ENCODE data around the gene NHSL2.
A peak's percentile ranks its signal among the peaks of the same experiment; 100 is the strongest.

The NHSL2 gene

GRCh38 chrX:72018277-72019112 lies 107.8 kb downstream of the NHSL2 start:
- DNase-seq (ENCODE audit: low read depth in 2 of 2): peak; percentile 62 to 68

- no peak for DNase-seq (ENCODE audit: low read depth in 2 of 2)
Measured at GRCh38 chrX:72019487-72019886, 108.8 kb downstream of the NHSL2 start.

GRCh38 chrX:72020204-72020603 lies 109.6 kb downstream of the NHSL2 start:
- DNase-seq (ENCODE audit: low read depth in 2 of 2): no peak

GRCh38 chrX:72020788-72021187 lies 110.1 kb downstream of the NHSL2 start:
- DNase-seq (ENCODE audit: low read depth in 2 of 2): no peak

GRCh38 chrX:72021975-72022374 lies 111.3 kb downstream of the NHSL2 start:
- DNase-seq (ENCODE audit: low read depth in 2 of 2): no peak

- no peak for DNase-seq (ENCODE audit: low read depth in 2 of 2)
Measured at GRCh38 chrX:72023071-72023470, 112.4 kb downstream of the NHSL2 start.

- no peak for DNase-seq (ENCODE audit: low read depth in 2 of 2)
Measured at GRCh38 chrX:72025236-72025770, 114.7 kb downstream of the NHSL2 start.

GRCh38 chrX:72026341-72027023 lies 115.8 kb downstream of the NHSL2 start:
- no peak for DNase-seq (ENCODE audit: low read depth in 2 of 2)

- DNase-seq (ENCODE audit: low read depth in 2 of 2): no peak
Measured at GRCh38 chrX:72027024-72027913, 116.6 kb downstream of the NHSL2 start.

GRCh38 chrX:72027914-72028307 lies 117.3 kb downstream of the NHSL2 start:
- DNase-seq (ENCODE audit: low read depth in 2 of 2): no peak

GRCh38 chrX:72028701-72029470 lies 118.2 kb downstream of the NHSL2 start:
- DNase-seq (ENCODE audit: low read depth in 2 of 2): no peak

GRCh38 chrX:72029483-72030411 lies 119.1 kb downstream of the NHSL2 start:
- DNase-seq (ENCODE audit: low read depth in 2 of 2): no peak

- no peak for DNase-seq (ENCODE audit: low read depth in 2 of 2)
Measured at GRCh38 chrX:72030431-72030830, 119.8 kb downstream of the NHSL2 start.

GRCh38 chrX:72031118-72031517 lies 120.5 kb downstream of the NHSL2 start:
- DNase-seq (ENCODE audit: low read depth in 2 of 2): no peak

- DNase-seq (ENCODE audit: low read depth in 2 of 2): no peak
Measured at GRCh38 chrX:72031634-72032033, 121.0 kb downstream of the NHSL2 start.

- DNase-seq (ENCODE audit: low read depth in 2 of 2): no peak
Measured at GRCh38 chrX:72037601-72038000, 127.0 kb downstream of the NHSL2 start.

GRCh38 chrX:72038016-72038415 lies 127.4 kb downstream of the NHSL2 start:
- no peak for DNase-seq (ENCODE audit: low read depth in 2 of 2)

GRCh38 chrX:72038868-72039267 lies 128.2 kb downstream of the NHSL2 start:
- DNase-seq (ENCODE audit: low read depth in 2 of 2): no peak

- DNase-seq (ENCODE audit: low read depth in 2 of 2): no peak
Measured at GRCh38 chrX:72040506-72040905, 129.9 kb downstream of the NHSL2 start.

GRCh38 chrX:72041176-72041575 lies 130.5 kb downstream of the NHSL2 start:
- no peak for DNase-seq (ENCODE audit: low read depth in 2 of 2)

Measured in stimulated activated CD4-positive, alpha-beta T cell treated with anti-CD3 and anti-CD28 coated beads, Interleukin-4, amount 100 ng/mL, for 48 hours (primary cell).